ENCODE results near the gene ALPI. TPM values are rescaled to one million over a fixed set of nuclear protein-coding genes. Genes with fewer than 3 reads are reported as not detected.

ALPI gene
- total RNA-seq, 1 donor from 2014 or later: not detected

- H3K4me3 Mint-ChIP-seq: no peak overlapping the region
- H3K36me3 Mint-ChIP-seq (ENCODE audit: low read depth): no peaks in the 10 kb centered on the region
- no peak for DNase-seq (ENCODE audit: low read depth, low spot score)
- no peaks in the 10 kb centered on the region for H3K9me3 Mint-ChIP-seq
- H3K4me1 Mint-ChIP-seq: no peaks in the 10 kb centered on the region
- no peaks in the 10 kb centered on the region for H3K27me3 Mint-ChIP-seq (ENCODE audit: low read depth)
- no peak overlapping the region for H3K27ac Mint-ChIP-seq (ENCODE audit: unreplicated experiment)
- TF ChIP-seq CTCF (conservative IDR thresholded peaks at IDR 0.05): no peak
Measured at GRCh38 chr2:232436381-232437194, 19.4 kb upstream of the ALPI start.

GRCh38 chr2:232437195-232437571 lies 18.8 kb upstream of the ALPI start:
- Mint-ChIP-seq H3K9me3 (no peaks in the 10 kb centered on the region), H3K4me1 (no peaks in the 10 kb centered on the region), H3K27ac (ENCODE audit: unreplicated experiment) (no peak overlapping the region), H3K36me3 (ENCODE audit: low read depth) (no peaks in the 10 kb centered on the region), H3K4me3 (no peak overlapping the region), H3K27me3 (ENCODE audit: low read depth) (no peaks in the 10 kb centered on the region)
- no peak for TF ChIP-seq CTCF (conservative IDR thresholded peaks at IDR 0.05)
- DNase-seq (ENCODE audit: low read depth, low spot score): no peak

GRCh38 chr2:232438091-232438490 lies 17.9 kb upstream of the ALPI start:
- no peak for TF ChIP-seq CTCF (conservative IDR thresholded peaks at IDR 0.05)
- H3K4me1 Mint-ChIP-seq: no peaks in the 10 kb centered on the region
- H3K4me3 Mint-ChIP-seq: no peak overlapping the region
- no peaks in the 10 kb centered on the region for H3K36me3 Mint-ChIP-seq (ENCODE audit: low read depth)
- no peaks in the 10 kb centered on the region for H3K27me3 Mint-ChIP-seq (ENCODE audit: low read depth)
- no peak for DNase-seq (ENCODE audit: low read depth, low spot score)
- H3K9me3 Mint-ChIP-seq: no peaks in the 10 kb centered on the region
- no peak overlapping the region for H3K27ac Mint-ChIP-seq (ENCODE audit: unreplicated experiment)

- no peaks in the 10 kb centered on the region for H3K9me3 Mint-ChIP-seq
- H3K4me1 Mint-ChIP-seq: no peaks in the 10 kb centered on the region
- no peak overlapping the region for H3K4me3 Mint-ChIP-seq
- no peak for DNase-seq (ENCODE audit: low read depth, low spot score)
- no peaks in the 10 kb centered on the region for H3K27me3 Mint-ChIP-seq (ENCODE audit: low read depth)
- peak; percentile 66 for TF ChIP-seq CTCF (conservative IDR thresholded peaks at IDR 0.05)
- H3K27ac Mint-ChIP-seq (ENCODE audit: unreplicated experiment): no peak overlapping the region
- H3K36me3 Mint-ChIP-seq (ENCODE audit: low read depth): no peaks in the 10 kb centered on the region
Measured at GRCh38 chr2:232438951-232439757, 16.8 kb upstream of the ALPI start.

DNA sequence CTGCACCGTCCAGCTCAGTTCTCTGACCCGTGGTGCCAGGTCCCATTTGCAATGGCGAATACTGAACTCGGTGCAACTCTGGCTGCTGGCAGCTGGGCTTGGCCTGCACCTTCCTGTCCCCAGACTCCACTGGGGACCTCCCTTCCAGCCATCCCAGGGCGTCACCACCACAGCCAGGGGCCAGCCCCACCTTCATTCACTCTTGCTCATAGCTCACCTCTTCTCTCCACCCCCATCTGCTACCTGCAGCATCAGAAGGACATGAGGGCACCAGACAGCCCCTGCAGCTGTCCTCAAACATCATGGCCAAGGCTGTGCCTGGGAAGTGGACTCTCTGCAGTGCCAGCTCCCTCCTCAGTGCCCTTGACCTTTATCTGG lies 16.2 kb upstream of the ALPI start:
- Mint-ChIP-seq H3K36me3 (ENCODE audit: low read depth) (no peaks in the 10 kb centered on the region), H3K9me3 (no peaks in the 10 kb centered on the region), H3K27me3 (ENCODE audit: low read depth) (no peaks in the 10 kb centered on the region), H3K4me3 (no peak overlapping the region), H3K4me1 (no peaks in the 10 kb centered on the region), H3K27ac (ENCODE audit: unreplicated experiment) (no peak overlapping the region)
- DNase-seq (ENCODE audit: low read depth, low spot score): no peak
- TF ChIP-seq CTCF (conservative IDR thresholded peaks at IDR 0.05): peak; percentile 53

Data from neural crest cell (in vitro differentiated cells).